HTERT RPE-1 (cell line): ENCODE results near the gene CNIH4.
"Not testable (repeated sequence)": the region's sequence is repeated elsewhere in the genome, so short reads cannot be mapped to it uniquely, and the experiment has no call there.

ENCODE experiments used
- in situ Hi-C: fragments of 300-500 bp; cut with MboI; formaldehyde crosslinking; loops from 4 replicates; pipeline ENCODE4 v1.14.3; 2020; ENCODE audit warnings: low sequenced_read_pairs

CNIH4 gene

GRCh38 chr1:224348137-224348536 is 8.5 kb upstream of the CNIH4 start:
- in situ Hi-C loops, result no loop called here

GRCh38 chr1:224349716-224350115 is 7.0 kb upstream of the CNIH4 start:
- in situ Hi-C loops, result not testable (repeated sequence)

GRCh38 chr1:224352436-224353085 is 4.1 kb upstream of the CNIH4 start:
- in situ Hi-C loops, result not testable (repeated sequence)

GRCh38 chr1:224353975-224354925 is 2.4 kb upstream of the CNIH4 start:
- in situ Hi-C loops, result no loop called here

- in situ Hi-C loops, result no loop called here
Measured at GRCh38 chr1:224357626-224358124, 996 bp downstream of the CNIH4 start.

GRCh38 chr1:224358237-224358636 is 1.6 kb downstream of the CNIH4 start:
- in situ Hi-C loops, result no loop called here

GRCh38 chr1:224359207-224359606 is 2.5 kb downstream of the CNIH4 start:
- in situ Hi-C loops, result no loop called here

- in situ Hi-C loops, result no loop called here
Measured at GRCh38 chr1:224368409-224368808, 11.7 kb downstream of the CNIH4 start.

- in situ Hi-C loops, result no loop called here
Measured at GRCh38 chr1:224373008-224373590, 16.4 kb downstream of the CNIH4 start.

GRCh38 chr1:224375059-224375458 is 18.4 kb downstream of the CNIH4 start:
- in situ Hi-C loops, result no loop called here

- in situ Hi-C loops, result no loop called here
Measured at GRCh38 chr1:224377676-224378006, 21.0 kb downstream of the CNIH4 start.

- in situ Hi-C loops, result no loop called here
Measured at GRCh38 chr1:224378855-224379631, 22.4 kb downstream of the CNIH4 start.

GRCh38 chr1:224380003-224380402 is 23.3 kb downstream of the CNIH4 start:
- in situ Hi-C loops, result no loop called here

GRCh38 chr1:224381880-224382548 is 25.3 kb downstream of the CNIH4 start:
- in situ Hi-C loops, result no loop called here

- in situ Hi-C loops, result no loop called here
Measured at GRCh38 chr1:224383218-224383617, 26.5 kb downstream of the CNIH4 start.

- in situ Hi-C loops, result no loop called here
Measured at GRCh38 chr1:224387302-224387912, 30.7 kb downstream of the CNIH4 start.

GRCh38 chr1:224387943-224388342 is 31.3 kb downstream of the CNIH4 start:
- in situ Hi-C loops, result no loop called here

- in situ Hi-C loops, result no loop called here
Measured at GRCh38 chr1:224390517-224390916, 33.8 kb downstream of the CNIH4 start.

- in situ Hi-C loops, result no loop called here
Measured at GRCh38 chr1:224392411-224393249, 36.0 kb downstream of the CNIH4 start.
